DOHH2 (cell line): ENCODE measurements around the gene LRRC75A.

Source experiments
- H3F3A ChIP-seq: fragments of 200-600 bp; sonication (generic), shearing (Covaris generic); 2 replicates; pipeline ENCODE4 v1.6.0; 2016; ENCODE audit warnings: antibody characterized with exemption, mild to moderate bottlenecking; ENCODE audit not compliant: control insufficient read depth, insufficient read depth
- H3K27ac ChIP-seq: fragments of 200-600 bp; sonication (generic); 2 replicates; pipeline ENCODE4 v1.5.1; 2014; ENCODE audit warnings: low read depth, mild to moderate bottlenecking, low read length, moderate library complexity
- H3K27me3 ChIP-seq: fragments of 200-600 bp; sonication (generic); 2 replicates; pipeline ENCODE4 v1.6.1; 2014; ENCODE audit warnings: mild to moderate bottlenecking, low read length, mixed read lengths; ENCODE audit not compliant: control insufficient read depth
- H3K36me3 ChIP-seq: fragments of 200-600 bp; sonication (generic); 2 replicates; pipeline ENCODE4 v1.6.1; 2014; ENCODE audit warnings: mild to moderate bottlenecking, low read length, moderate library complexity, mixed read lengths; ENCODE audit not compliant: control insufficient read depth
- H3K4me1 ChIP-seq: fragments of 200-600 bp; sonication (generic); 2 replicates; pipeline ENCODE4 v1.6.1; 2014; ENCODE audit warnings: mild to moderate bottlenecking, low read length, mixed read lengths; ENCODE audit not compliant: control insufficient read depth
- H3K4me2 ChIP-seq: fragments of 200-600 bp; sonication (generic); 2 replicates; pipeline ENCODE4 v1.6.0; 2014; ENCODE audit warnings: mild to moderate bottlenecking, low read length, moderate library complexity
- H3K4me3 ChIP-seq: fragments of 200-600 bp; sonication (generic); 2 replicates; pipeline ENCODE4 v1.5.1; 2014; ENCODE audit warnings: mild to moderate bottlenecking, low read length, mixed read lengths
- H3K79me2 ChIP-seq: fragments of 200-600 bp; sonication (generic); 2 replicates; pipeline ENCODE4 v1.6.1; 2014; ENCODE audit warnings: mild to moderate bottlenecking, low read length, mixed read lengths; ENCODE audit not compliant: control insufficient read depth
- H3K9me2 ChIP-seq: fragments of 200-600 bp; sonication (generic); replicated peaks from 2 replicates; pipeline ENCODE4 v1.6.1; 2014; ENCODE audit warnings: mild to moderate bottlenecking, low read length, mixed read lengths; ENCODE audit not compliant: control insufficient read depth
- H3K9me3 ChIP-seq: fragments of 200-600 bp; sonication (generic); 2 replicates; pipeline ENCODE4 v1.6.1; 2014; ENCODE audit warnings: antibody characterized with exemption, low read length, mixed read lengths; ENCODE audit not compliant: control insufficient read depth, insufficient read depth
- H4K20me1 ChIP-seq: fragments of 200-600 bp; sonication (generic); 2 replicates; pipeline ENCODE4 v1.6.0; 2014; ENCODE audit warnings: low read depth, mild to moderate bottlenecking, antibody characterized with exemption, low read length, moderate library complexity; ENCODE audit not compliant: control insufficient read depth, insufficient read depth
- CTCF ChIP-seq: fragments of 200-600 bp; sonication (generic); IDR thresholded peaks from one replicate; pipeline ENCODE4 v1.5.1; 2014; ENCODE audit warnings: antibody characterized with exemption, mild to moderate bottlenecking, low read depth, low read length; ENCODE audit not compliant: poor library complexity, severe bottlenecking
- EZH2phosphoT487 ChIP-seq: fragments of 200-600 bp; sonication (generic); IDR thresholded peaks from 2 replicates; pipeline ENCODE4 v1.6.1; 2017; ENCODE audit warnings: borderline replicate concordance, mild to moderate bottlenecking, antibody characterized with exemption, low read length, moderate library complexity, mixed read lengths

The LRRC75A gene

DNA sequence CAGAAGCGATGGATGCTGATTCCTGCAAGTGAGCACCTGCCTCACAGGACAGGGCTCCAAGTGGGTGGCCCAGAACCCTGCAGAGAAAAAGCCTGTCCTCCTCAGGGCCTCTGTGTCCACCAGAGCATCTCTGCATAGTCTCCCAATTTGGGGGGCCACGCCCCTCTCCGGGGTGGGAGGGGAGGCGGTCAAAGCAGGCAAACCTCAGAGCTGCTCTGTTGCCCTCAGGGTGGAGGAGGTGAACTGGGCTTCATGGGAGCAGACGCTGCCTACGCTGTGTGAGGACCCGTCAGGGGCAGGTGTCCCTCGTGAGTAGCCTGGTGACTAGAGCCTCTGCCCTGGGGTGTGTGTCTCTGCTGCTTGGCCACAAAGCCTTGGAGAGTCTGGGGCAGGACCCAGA is 57.3 kb downstream of the LRRC75A start:
- no peaks in the 10 kb centered on the region for H3K9me3 ChIP-seq
- H3K4me2 ChIP-seq, result peak overlapping the region; percentile 15
- no peak for TF ChIP-seq EZH2phosphoT487
- H3K27me3 ChIP-seq, result no peaks in the 10 kb centered on the region
- H3K27ac ChIP-seq, result no peak overlapping the region
- peaks cover 3% of the 10 kb centered on the region; the same call in 1 of the 2 replicates for H4K20me1 ChIP-seq
- peaks cover 19% of the 10 kb centered on the region for H3K4me1 ChIP-seq
- H3K36me3 ChIP-seq, result peaks cover 9% of the 10 kb centered on the region
- H3K9me2 ChIP-seq, result no peaks in the 10 kb centered on the region
- H3K79me2 ChIP-seq, result peaks cover 12% of the 10 kb centered on the region
- no peak overlapping the region for H3K4me3 ChIP-seq
- H3F3A ChIP-seq, result peaks cover 7% of the 10 kb centered on the region

DNA sequence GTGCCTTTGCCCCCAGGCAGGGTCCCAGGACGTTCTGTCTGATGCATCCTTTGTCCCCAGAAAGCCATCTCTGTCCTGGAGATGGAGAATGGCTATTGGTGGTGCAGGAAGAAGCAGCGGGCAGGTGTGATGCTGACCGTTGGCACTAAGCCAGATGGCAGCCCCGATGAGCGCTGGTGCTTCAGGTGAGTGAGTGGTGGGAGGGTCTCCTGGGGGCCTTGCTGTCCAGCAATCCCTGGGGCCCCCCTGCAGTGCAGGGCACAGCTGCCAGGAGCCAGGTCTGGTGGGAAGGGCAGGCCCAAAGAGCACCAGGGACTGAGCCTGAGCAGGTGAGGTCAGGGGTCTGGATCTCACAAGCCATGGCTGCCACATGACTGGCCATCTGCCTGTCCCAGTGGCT is 58.5 kb downstream of the LRRC75A start:
- TF ChIP-seq CTCF, result no peak
- TF ChIP-seq EZH2phosphoT487, result no peak
- Histone ChIP-seq H3F3A (no peaks in the 10 kb centered on the region), H3K9me2 (no peaks in the 10 kb centered on the region), H4K20me1 (no peaks in the 10 kb centered on the region), H3K4me2 (no peak overlapping the region), H3K27ac (no peak overlapping the region), H3K9me3 (no peaks in the 10 kb centered on the region), H3K27me3 (no peaks in the 10 kb centered on the region), H3K79me2 (peaks cover 3% of the 10 kb centered on the region), H3K4me1 (peaks cover 19% of the 10 kb centered on the region), H3K36me3 (no peaks in the 10 kb centered on the region), H3K4me3 (no peak overlapping the region)

DNA sequence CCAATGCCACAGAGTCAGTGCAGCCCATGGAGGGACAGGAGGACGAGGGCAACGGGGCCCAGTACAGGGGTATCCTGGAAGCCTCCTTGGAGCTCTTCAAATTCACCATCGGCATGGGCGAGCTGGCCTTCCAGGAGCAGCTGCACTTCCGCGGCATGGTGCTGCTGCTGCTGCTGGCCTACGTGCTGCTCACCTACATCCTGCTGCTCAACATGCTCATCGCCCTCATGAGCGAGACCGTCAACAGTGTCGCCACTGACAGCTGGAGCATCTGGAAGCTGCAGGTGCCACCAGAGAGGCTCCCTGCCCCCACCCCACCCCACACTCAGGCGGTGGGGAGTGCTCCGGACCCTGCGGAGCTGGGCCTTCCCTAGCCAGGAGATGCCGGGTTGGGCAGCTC is 60.0 kb downstream of the LRRC75A start:
- TF ChIP-seq EZH2phosphoT487 (no peak), CTCF (no peak)
- H3K27me3 ChIP-seq, result no peaks in the 10 kb centered on the region
- no peaks in the 10 kb centered on the region for H3K79me2 ChIP-seq
- H3K4me2 ChIP-seq, result no peak overlapping the region
- no peaks in the 10 kb centered on the region for H3K9me2 ChIP-seq
- H3K36me3 ChIP-seq, result no peaks in the 10 kb centered on the region
- peaks cover 20% of the 10 kb centered on the region for H3K4me1 ChIP-seq
- no peaks in the 10 kb centered on the region for H3F3A ChIP-seq
- H3K27ac ChIP-seq, result no peak overlapping the region
- no peaks in the 10 kb centered on the region for H4K20me1 ChIP-seq
- no peak overlapping the region for H3K4me3 ChIP-seq
- no peaks in the 10 kb centered on the region for H3K9me3 ChIP-seq

DNA sequence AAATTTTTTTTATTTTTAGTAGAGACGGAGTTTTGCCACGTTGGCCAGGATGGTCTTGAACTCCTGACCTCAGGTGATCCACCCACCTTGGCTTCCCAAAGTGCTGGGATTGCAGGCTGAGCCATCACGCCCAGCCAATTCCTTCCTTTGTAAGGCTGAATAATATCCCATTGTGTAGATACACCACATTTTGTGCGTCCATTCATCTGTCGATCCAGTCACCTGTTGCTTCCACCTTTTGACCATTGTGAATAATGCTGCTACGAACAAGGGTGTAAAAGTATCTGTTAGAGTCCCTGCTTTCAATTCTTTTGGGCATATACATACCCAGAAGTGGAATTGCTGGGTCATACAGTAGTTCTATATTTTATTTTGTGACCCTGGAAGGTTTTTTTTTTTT is 61.3 kb downstream of the LRRC75A start:
- H3K27me3 ChIP-seq, result no peaks in the 10 kb centered on the region
- no peak overlapping the region for H3K27ac ChIP-seq
- no peaks in the 10 kb centered on the region for H3K9me3 ChIP-seq
- H3K79me2 ChIP-seq, result no peaks in the 10 kb centered on the region
- H3K9me2 ChIP-seq, result no peaks in the 10 kb centered on the region
- no peaks in the 10 kb centered on the region for H3F3A ChIP-seq
- TF ChIP-seq EZH2phosphoT487, result no peak
- no peak for TF ChIP-seq CTCF
- H3K4me2 ChIP-seq, result no peak overlapping the region
- H3K4me3 ChIP-seq, result no peak overlapping the region
- no peaks in the 10 kb centered on the region for H3K36me3 ChIP-seq
- H3K4me1 ChIP-seq, result peaks cover 20% of the 10 kb centered on the region
- no peaks in the 10 kb centered on the region for H4K20me1 ChIP-seq
